HG03520 (cell line): ENCODE data around the gene PIK3R2.
"Not testable (repeated sequence)": the region's sequence is repeated elsewhere in the genome, so short reads cannot be mapped to it uniquely, and the experiment has no call there.

Experiments used
- ATAC-seq: cut with Tn5 transposase; IDR thresholded peaks from one replicate; pipeline ENCODE4 v1.9.1; 2021; ENCODE audit warnings: mild to moderate bottlenecking, moderate library complexity; ENCODE audit not compliant: unreplicated experiment

The PIK3R2 gene

GRCh38 chr19:18150776-18151624, 2.0 kb upstream of the PIK3R2 start:
- ATAC-seq: no peak

GRCh38 chr19:18152442-18152816, 534 bp upstream of the PIK3R2 start:
- ATAC-seq: peak; percentile 51

GRCh38 chr19:18153556-18154134, 682 bp downstream of the PIK3R2 start:
- no peak for ATAC-seq

- ATAC-seq: no peak
These were observed 2.4 kb downstream of the PIK3R2 start for GRCh38 chr19:18155095-18156087.

- no peak for ATAC-seq
These were observed 3.3 kb downstream of the PIK3R2 start for GRCh38 chr19:18156268-18156667.

- no peak for ATAC-seq
These were observed 4.0 kb downstream of the PIK3R2 start for GRCh38 chr19:18156841-18157464.

- ATAC-seq: no peak
These were observed 4.6 kb downstream of the PIK3R2 start for GRCh38 chr19:18157465-18158063.

- no peak for ATAC-seq
These were observed 5.5 kb downstream of the PIK3R2 start for GRCh38 chr19:18158467-18158866.

GRCh38 chr19:18159059-18159616, 6.2 kb downstream of the PIK3R2 start:
- ATAC-seq: not testable (repeated sequence)

GRCh38 chr19:18159810-18160209, 6.8 kb downstream of the PIK3R2 start:
- no peak for ATAC-seq

- ATAC-seq: no peak
These were observed 7.6 kb downstream of the PIK3R2 start for GRCh38 chr19:18160493-18160970.

GRCh38 chr19:18160971-18161635, 8.1 kb downstream of the PIK3R2 start:
- ATAC-seq: peak; percentile 54

GRCh38 chr19:18161636-18162002, 8.7 kb downstream of the PIK3R2 start:
- peak; percentile 15 for ATAC-seq

GRCh38 chr19:18164072-18164471, 11.1 kb downstream of the PIK3R2 start:
- ATAC-seq: no peak

- ATAC-seq: no peak
These were observed 13.0 kb downstream of the PIK3R2 start for GRCh38 chr19:18165794-18166544.

- ATAC-seq: no peak
These were observed 14.0 kb downstream of the PIK3R2 start for GRCh38 chr19:18167011-18167410.

- no peak for ATAC-seq
These were observed 15.1 kb downstream of the PIK3R2 start for GRCh38 chr19:18167975-18168645.

- no peak for ATAC-seq
These were observed 15.9 kb downstream of the PIK3R2 start for GRCh38 chr19:18168673-18169381.
